ENCODE results near the gene NCCRP1.
"Not testable (repeated sequence)": the region's sequence is repeated elsewhere in the genome, so short reads cannot be mapped to it uniquely, and the experiment has no call there.

The NCCRP1 gene

GRCh38 chr19:39211731-39212374 lies 15.1 kb downstream of the NCCRP1 start:
- no peak for DNase-seq

DNA sequence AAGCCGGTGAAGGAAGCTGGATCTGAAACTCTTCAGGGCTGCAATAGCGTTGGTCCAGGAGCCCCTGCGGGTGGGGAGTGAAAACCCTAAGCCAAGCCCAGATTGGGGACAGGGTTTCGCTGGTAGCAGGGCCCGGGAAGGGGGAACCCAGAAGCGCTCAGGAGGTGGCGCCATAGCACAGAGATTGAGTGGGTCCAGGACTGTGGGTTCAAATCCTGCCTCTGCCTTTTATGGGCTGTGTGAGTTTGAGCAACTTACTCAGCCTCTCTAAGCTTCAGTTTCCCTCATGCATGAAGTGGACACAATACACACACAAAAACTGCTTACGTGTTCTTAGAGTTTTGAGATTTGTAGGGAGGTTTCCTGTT lies 15.6 kb downstream of the NCCRP1 start:
- DNase-seq, result peak; percentile 3

GRCh38 chr19:39215323-39215722 lies 18.6 kb downstream of the NCCRP1 start:
- not testable (repeated sequence) for DNase-seq

GRCh38 chr19:39217094-39217493 lies 20.3 kb downstream of the NCCRP1 start:
- no peak for DNase-seq

- no peak for DNase-seq
Measured at GRCh38 chr19:39218230-39219007, 21.7 kb downstream of the NCCRP1 start.

DNA sequence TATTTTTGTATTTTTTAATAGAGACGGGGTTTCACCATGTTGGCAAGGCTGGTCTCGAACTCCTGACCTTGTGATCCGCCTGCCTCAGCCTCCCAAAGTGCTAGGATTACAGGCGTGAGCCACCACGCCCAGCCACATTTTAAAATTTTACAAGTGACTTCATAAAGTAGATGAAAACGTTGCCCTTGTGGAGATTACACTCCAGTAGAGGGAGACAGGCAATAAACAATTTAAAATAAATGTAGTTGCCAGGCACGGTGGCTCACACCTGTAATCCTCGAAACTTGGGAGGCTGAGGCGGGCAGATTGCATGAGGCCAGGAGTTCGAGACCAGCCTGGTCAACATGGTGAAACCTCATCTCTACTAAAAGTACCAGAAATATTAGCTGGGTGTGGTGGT lies 22.3 kb downstream of the NCCRP1 start:
- not testable (repeated sequence) for DNase-seq

DNA sequence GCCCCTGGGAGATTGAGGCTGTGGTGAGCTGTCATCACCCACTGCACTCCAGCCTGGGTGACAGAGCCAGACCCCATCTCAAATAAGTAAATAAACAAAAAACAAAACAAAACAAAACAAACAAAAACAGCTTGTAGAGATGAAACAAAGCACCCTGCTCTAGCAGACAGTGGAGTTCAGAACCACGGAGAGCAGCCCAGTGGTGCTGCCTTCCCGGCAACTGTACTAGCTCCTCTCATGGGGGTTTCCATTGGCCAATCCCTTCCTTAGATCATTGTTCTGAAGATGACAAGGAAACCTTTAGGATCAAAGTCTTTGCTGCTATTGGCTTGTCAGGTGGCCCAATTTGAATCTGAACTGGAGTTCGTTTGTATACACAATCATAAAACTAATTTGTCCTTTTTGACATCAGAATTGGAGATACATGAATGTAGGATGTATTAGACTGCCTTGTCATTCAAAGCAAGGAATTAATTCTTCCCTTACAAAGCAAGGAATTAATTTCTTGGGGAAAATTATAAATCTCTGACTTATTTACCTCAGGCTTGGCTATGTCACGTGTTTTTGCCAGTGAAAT lies 27.0 kb downstream of the NCCRP1 start:
- DNase-seq, result no peak

GRCh38 chr19:39224910-39225309 lies 28.1 kb downstream of the NCCRP1 start:
- no peak for DNase-seq

- no peak for DNase-seq
Measured at GRCh38 chr19:39230096-39230764, 33.5 kb downstream of the NCCRP1 start.

DNA sequence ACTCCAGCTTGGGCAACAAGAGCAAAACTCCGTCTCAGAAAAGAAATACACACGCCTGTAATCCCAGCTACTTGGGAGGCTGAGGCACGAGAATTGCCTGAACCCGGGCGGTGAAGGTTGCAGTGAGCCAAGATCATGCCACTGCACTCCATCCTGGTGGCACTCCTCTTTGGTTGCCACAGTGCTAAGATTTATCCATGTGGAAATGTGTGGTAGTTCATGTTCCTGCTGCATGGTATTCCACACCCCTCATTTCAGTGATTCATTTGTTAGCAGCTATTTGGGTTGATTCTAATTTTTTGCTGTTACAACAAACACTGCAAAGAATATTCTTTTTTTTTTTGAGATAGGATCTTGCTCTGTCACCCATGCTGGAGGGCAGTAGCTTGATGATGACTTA lies 35.9 kb downstream of the NCCRP1 start:
- DNase-seq, result no peak

DNA sequence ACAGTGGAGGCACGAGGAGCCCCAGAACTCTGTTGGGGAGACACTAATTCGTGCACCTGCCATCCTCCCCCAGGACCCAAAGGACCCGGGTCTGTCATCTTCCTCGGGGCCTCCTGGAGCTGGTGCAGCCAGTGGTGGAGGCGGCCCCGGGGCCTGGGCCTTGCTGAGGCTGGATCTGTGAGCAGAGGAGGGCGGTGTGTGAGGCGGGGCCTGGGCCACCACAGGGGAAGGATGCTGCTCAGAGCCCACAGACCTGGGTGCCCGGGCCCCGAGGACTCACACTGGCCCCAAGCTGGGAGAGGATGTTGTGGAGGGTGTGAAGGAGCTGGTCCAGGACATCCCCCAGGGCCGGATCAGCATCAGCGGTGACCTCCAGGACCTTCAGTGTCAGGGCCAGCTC lies 39.8 kb downstream of the NCCRP1 start:
- DNase-seq, result no peak

DNA sequence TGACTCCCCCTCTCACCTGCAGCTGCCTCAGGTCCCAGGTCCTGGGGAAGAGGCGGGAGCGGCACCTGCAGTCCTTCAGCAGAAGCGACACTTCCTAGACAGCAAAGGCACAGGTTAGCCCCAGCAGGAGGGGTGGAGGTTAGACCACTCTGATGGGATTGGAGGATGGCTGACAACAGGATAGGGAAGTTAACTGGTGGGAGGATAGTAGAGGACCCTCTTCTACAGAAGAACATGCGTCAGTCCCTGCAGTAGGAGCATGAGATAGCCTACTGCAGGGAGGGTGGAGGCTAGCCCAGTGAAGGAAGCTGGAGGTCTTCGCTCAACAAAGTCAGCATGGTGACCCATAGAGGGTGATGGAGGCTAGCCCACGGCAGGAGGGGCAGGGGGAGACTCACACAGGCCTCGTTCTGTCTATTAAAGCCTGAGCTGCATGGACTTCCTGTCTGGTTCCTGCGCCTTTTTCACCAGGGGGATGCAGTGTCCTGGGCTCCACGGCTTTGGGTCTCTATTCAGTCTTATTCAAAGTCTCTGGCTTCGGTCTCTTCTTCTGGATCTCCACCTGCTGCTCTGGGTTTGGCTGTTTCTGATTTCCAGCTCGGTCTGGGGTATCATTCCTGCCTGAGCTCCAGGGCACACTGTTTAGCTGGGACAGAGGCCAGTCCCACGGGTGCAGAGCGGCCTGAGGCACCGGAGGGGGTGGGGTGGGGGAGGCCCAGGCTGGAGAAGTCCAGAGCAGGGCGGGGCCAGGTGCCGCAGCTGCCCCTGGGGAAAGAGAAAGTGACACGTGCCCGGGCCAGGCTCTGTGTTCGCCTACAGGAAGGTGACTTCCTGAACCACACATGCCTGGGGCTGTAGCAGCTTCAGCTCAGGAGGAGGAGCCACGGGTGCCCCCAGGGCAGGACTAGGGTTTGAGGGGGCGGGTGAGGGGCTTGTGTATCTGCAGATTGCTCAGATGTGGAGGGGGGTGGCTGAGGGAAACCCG lies 40.7 kb downstream of the NCCRP1 start:
- no peak for DNase-seq

DNA sequence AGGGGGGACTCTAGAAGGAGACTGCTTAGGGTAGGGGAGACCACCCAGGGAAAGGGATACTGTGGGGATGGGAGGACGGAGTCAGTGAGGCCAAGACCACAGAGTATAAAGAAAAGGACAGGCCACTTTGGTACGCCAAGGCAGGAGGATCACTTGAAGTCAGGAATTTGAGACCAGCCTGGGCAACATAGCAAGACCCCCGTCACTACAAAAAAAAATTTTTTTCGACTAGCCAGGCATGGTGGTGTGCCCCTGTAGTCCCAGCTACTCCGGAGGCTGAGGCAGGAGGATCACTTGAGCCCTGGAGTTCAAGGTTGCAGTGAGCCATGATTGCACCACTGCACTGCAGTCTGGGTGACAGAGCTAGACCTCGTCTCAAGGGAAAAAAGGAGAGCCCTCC lies 41.4 kb downstream of the NCCRP1 start:
- no peak for DNase-seq

DNA sequence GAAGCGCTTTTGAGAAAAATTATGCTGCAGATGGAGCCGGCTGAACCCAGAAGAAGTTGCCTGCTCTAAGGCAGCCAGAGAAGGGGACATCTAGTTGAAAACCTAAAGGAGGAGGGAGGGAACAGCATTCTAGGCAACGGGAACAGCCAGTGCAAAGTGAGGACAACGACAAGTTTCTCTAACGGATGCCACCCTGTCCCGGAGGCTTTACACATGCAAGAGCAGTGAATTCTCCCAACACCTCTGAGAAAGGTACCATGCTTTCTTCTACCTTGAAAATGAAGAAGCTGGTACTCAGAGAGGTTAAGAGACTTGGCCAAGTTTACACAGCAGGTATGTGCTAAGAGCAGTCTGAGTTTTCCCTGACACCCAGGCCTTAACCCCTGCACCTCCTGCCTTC lies 42.2 kb downstream of the NCCRP1 start:
- DNase-seq, result no peak

DNA sequence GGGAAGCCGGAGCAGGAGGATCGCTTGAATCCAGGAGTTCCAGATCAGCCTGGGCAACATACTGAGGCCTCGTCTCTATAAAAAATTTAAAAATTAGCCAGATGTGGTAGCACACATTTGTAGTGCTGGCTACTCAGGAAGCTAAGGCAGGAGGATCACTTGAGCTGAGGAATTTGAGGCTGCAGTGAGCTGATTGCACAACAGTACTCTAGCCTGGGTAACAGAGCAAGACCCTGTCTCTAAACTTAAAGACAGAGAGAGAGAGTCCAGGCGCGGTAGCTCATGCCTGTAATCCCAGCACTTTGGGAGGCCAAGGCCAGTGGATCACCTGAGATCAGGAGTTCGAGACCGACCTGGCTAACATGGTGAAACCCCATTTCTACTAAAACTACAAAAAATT lies 43.7 kb downstream of the NCCRP1 start:
- DNase-seq, result no peak

- not testable (repeated sequence) for DNase-seq
Measured at GRCh38 chr19:39243741-39244140, 47.0 kb downstream of the NCCRP1 start.

DNA sequence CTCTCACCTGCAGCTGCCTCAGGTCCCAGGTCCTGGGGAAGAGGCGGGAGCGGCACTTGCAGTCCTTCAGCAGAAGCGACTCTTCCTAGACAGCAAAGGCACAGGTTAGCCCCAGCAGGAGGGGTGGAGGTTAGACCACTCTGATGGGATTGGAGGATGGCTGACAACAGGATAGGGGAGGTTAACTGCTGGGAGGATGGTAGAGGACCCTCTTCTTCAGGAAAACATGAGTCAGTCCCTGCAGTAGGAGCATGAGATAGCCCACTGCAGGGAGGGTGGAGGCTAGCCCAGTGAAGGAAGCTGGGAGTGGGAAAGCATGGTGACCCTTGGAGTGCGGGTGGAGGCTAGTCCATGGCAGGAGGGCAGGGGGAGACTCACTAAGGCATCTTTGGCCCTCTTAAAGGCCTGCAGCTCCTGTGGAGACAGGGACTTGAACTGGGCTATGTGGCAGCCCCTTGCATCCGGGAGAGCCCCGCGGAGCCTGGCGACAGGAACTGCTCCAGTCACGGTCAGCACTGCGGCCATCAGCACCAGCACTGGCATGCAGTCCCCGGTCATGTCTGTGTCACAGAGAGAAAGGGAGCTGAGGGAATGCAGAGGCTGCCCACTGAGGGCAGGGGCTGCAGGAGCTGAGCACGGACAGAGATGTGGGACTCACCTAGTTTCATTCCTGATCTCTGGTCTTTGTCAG lies 47.8 kb downstream of the NCCRP1 start, which contains the start of gene IFNL3:
TSS of gene IFNL3 (minus strand) at position 597 of the 691 bp plus-strand sequence. CDS start at position 558, 39 bp downstream.
- DNase-seq, result not testable (repeated sequence)

DNA sequence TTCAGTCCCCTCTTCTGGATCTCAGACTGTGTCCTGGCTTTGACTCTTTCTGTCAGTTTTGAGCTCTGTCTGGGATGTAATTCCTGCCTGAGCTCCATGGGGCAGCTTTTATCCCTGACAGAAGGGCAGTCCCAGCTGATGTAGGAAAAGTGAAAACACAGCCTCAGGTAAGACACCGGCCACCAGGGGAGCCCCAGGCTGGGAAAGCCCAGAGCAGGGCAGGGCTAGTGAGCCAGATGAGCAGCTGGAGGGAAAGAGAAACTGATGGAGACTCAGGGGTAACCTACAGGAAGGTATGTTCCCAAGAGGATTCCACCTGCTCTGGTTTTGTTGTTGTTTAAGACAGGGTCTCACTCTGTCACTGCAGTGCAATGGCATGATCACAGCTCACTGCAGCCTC lies 48.4 kb downstream of the NCCRP1 start:
- DNase-seq, result not testable (repeated sequence)

DNA sequence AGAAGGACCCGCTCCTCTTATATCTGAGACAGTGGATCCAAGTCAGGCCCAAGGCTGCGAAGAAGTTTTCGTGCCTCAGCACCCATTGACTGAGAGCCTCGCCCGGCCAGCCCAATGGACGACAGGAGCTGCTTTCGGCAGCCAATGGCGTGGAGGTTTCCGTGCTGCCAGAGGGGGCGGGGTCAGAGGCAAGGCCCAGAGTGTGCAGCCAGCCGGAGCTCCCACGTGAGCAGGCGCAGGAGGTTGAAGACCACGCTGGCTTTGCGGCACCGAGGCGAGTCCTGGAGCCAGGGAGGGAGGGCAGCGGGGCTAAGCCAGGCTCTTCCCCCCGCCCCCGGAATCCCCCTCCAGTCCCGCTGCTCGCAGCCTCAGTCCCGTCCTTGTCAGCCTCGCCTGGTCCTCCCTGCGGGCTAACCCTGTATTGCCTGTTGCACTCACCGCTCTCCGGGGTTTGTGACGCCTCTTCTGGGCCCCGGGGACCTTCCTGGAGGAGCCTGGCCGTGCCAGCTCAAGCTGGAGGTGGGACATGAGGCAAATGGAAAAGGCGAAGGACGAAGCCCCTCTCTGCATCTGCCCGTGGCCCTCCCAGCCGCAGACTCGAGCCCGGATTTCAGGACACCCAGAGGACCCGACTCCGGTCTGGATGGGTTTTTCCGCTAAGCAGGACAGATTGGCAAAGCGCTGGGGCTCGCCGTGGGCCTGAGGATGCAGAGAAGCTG lies 50.3 kb downstream of the NCCRP1 start:
- no peak for DNase-seq

- DNase-seq, result no peak
Measured at GRCh38 chr19:39247701-39248664, 51.2 kb downstream of the NCCRP1 start.
